HG02884 (cell line): ENCODE data around the gene OSBPL8.

Source experiments
- ATAC-seq: cut with Tn5 transposase; IDR thresholded peaks from one replicate; pipeline ENCODE4 v1.9.1; 2021; ENCODE audit warnings: mild to moderate bottlenecking, moderate library complexity; ENCODE audit not compliant: unreplicated experiment

Gene OSBPL8, protein sequence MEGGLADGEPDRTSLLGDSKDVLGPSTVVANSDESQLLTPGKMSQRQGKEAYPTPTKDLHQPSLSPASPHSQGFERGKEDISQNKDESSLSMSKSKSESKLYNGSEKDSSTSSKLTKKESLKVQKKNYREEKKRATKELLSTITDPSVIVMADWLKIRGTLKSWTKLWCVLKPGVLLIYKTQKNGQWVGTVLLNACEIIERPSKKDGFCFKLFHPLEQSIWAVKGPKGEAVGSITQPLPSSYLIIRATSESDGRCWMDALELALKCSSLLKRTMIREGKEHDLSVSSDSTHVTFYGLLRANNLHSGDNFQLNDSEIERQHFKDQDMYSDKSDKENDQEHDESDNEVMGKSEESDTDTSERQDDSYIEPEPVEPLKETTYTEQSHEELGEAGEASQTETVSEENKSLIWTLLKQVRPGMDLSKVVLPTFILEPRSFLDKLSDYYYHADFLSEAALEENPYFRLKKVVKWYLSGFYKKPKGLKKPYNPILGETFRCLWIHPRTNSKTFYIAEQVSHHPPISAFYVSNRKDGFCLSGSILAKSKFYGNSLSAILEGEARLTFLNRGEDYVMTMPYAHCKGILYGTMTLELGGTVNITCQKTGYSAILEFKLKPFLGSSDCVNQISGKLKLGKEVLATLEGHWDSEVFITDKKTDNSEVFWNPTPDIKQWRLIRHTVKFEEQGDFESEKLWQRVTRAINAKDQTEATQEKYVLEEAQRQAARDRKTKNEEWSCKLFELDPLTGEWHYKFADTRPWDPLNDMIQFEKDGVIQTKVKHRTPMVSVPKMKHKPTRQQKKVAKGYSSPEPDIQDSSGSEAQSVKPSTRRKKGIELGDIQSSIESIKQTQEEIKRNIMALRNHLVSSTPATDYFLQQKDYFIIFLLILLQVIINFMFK

DNA sequence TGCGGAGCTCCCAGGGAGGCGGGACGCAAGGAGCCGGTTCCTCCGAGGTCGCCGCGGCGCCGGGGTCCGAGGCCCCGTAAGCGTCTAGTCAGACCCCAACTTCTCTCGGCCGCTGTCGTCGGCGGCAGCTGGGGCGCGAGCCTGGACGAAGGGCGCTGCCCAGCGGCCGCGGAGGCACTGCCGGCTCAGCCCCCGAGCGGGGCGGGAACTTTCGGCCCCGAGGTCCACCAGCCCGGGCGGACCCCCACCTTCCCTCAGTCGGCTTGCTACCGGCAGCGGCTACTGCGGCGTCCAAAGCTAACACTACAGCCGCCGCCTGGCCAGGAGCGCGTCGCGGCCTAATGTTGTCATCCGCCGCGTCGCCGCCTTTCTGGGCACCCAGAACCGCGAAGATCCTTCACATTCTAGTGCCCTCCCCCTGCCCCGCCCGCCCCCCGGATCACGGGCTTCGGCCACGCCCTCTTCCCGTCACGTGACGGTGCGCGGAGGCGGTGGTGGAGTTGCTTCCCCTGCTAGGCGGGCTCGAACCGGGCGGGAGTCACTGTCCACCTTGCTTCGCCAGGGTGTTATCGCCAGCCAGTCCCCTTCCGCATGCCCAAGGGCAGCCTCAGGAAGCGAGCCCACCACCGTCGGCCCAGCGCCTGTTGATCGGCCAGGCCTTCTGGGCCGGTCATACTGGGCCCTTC is at the start of gene OSBPL8:
TSS of gene OSBPL8 (minus strand) at position 372 of the 686 bp plus-strand sequence. CDS start 72,220 bp downstream, outside the sequence.
- ATAC-seq: peak; percentile 65

DNA sequence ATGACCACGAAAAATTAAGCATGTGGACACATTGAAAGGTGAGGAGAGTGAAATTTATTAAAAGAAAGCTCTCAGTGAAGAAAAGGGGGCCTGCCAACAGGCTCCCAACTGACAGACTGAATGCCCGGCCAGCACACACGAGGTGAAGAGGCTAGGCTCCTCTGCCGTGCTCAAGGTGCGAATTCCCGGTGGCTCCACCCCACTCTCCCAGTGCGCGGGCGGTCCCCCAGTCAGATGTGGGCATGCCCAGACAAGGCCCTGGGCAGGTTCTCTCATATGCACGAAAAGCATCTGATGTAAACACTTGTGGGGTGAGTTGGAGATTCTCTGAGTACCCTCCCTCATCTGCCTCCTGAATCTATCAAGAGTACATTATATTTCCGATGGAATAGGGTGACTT is 48.5 kb upstream of the OSBPL8 start:
- no peak for ATAC-seq

DNA sequence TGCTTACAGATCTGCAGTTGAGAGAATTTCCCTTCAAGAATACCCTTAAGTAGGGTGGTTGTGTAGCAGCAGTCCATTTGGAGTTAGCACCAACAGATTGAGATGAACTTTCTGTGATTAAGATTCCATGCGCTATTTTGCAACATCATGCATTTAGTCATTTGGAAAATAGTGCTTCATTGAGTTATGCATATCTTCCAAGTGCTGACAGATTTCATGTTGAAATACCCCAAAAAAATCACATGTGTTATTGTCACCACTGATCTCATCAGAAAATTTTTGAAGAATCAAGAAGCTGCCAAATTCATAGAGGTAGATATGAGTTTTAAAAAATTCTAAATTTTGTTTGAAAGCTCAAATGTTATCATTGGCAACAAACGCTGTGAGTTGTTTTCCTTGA is 35.5 kb upstream of the OSBPL8 start:
- ATAC-seq: no peak

DNA sequence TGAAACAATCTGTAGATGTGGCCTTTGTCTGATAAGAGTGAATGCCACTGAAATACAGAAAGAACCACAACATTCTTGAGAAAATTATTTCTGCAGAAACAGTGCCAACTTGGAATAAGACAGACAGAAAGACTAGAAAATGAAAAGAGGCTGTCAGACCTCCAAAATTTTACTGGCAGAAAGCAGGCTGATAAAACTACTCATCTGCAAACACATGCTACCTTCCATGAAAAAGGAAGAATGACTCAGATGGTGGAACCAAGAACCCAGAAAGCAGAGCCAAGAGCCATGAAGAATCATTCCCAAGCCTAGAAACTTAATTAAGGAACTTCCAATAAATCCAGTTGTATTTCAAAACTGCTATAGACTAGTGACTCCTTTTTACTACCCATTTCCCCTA is 31.9 kb upstream of the OSBPL8 start:
- ATAC-seq: no peak

DNA sequence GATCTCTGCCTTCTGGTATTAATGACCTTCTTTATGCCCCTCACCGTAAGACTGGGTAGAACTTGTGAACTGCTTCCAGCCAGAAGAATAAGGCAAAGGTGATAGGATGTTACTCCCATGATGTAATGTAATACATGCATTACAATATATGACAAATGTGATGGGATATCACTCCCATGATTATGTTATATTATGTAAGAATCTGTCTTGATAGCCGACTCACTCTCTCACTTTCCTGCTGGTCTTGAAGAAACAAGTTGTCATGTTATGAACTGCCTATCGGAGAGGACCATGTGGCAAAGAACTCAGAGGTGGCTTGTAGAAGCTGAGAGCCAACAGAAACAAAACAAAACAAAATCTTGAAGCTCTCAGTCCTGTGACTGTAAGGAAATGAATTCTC is 30.6 kb upstream of the OSBPL8 start:
- ATAC-seq: no peak

DNA sequence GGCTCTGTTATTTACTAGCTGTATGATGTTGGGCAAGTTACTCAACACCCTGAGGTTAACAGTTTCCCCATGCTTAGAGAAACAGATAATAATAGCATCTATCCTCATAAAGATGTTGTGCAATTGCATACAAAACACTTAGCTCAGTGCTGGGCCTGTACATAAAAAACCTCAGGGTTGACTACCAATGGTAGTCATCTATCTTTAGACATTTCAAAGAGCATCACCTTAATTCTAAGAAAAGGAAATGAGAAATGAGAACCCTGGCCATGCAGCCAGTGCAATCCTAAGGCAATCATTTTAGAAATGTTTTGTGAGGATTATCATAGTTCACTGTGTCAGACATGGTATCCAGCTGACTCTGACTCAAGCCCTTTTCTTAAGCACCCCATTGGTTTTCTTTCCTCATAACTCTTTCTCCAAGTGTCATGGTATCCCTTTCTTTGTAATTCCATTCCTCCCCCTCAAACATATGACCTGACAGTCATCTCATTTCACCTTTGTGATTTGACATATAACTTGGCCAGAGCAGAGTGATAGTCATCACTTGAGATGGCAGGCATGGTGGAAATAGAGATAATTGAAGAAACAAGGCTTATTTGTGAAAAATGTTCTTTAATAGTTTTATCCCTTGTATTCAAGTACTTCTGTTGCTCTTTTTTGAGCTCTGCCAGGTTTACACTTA is 29.5 kb upstream of the OSBPL8 start:
- ATAC-seq: no peak

DNA sequence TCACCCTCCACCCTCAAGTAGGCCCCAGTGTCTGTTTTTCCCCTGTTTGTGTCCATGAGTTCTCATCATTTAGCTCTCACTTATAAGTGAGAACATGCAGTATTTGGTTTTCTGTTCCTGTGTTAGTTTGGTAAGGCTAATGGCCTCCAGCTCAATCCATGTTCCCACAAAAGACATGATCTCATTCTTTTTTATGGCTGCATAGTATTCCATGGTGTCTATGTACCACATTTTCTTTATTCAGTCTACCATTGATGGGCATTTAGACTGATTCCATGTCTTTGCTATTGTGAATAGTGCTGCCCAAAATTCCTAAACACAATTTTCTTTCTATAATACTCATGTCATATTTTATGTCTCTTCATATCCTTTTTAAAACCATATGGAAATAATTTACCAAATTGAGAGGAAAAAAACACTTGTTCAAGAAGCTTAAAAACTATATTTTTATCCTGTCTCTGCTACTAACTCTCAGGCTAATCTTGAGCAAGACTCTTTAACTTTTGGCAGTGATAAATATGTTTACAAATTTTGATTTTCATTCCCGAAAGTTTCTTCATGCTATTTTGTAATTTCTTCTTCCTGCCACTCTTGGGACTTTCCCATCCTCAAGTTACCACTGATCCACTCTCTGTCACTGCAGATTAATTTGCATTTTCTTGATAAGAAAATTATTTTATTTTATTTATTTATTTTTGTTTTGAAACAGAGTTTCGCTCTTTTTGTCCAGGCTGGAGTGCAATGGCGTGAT is 28.0 kb upstream of the OSBPL8 start:
- ATAC-seq: no peak

DNA sequence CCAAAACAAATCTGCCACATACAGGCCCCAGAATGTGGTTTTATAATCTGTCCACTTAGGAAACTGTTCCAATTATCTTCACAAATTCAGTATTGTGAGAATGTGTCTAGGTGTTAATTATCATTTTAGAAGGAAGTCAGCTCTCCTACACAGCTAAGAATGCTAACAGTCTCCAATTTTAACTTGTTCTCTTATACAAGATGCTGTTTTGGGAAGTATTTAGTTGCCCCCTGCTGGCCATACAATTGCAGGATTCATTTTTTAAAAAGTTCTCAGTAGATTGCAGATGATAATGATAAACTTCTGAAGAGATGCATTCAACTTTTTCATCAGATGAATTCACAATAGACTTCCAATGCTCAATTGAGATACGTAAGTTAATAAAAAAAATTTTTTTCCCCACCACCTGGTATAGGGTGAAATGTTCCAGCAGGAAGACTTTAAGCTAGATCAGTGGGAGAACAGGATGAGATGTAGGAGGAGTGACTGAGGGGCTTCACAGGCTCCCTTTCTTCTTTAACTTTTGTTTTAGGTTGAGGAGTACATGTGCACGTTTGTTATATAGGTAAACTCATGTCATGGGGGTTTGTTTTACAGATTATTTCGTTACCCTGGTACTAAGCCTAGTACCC is 27.3 kb upstream of the OSBPL8 start:
- ATAC-seq: no peak

DNA sequence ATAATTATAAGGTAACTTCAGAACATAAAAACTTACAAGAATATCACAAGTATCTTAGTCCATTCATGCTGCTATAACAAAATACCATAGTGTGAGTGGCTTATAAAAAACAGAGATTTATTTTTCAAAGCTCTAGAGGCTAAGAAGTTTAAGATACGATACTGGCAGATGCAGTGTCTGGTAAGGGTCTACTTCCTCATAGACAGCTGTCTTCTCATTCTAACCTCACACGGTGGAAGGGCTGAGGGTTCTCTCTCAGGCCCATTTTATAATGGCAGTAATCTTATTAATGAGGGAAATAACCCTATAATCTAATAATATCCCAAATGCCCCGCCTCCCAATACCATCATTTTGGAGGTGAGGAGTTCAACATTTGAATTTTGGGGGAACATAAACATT is 23.7 kb upstream of the OSBPL8 start:
- peak; percentile 56 for ATAC-seq

DNA sequence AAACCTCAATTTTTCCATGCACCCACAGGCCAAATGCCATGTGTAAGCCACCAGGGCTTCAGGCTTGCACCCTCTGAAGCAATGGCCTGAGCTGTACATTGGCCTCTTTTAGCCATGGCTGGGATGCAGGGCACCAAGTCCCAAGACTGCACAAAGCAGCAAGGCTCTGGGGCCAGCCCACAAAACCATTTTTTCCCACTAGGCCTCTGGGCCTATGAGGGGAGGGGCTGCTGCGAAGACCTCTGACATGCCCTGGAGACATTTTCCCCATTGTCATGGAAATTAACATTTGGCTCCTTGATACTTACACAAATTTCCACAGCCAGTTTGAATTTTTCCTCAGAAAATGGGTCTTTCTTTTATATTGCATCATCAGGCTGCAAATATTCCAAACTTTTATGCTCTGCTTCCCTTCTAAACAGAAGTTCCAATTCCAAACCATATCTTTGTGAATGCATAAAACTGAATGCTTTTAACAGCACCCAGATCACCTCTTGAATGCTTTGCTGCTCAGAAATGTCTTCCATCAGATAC is 14.3 kb upstream of the OSBPL8 start:
- ATAC-seq: no peak

DNA sequence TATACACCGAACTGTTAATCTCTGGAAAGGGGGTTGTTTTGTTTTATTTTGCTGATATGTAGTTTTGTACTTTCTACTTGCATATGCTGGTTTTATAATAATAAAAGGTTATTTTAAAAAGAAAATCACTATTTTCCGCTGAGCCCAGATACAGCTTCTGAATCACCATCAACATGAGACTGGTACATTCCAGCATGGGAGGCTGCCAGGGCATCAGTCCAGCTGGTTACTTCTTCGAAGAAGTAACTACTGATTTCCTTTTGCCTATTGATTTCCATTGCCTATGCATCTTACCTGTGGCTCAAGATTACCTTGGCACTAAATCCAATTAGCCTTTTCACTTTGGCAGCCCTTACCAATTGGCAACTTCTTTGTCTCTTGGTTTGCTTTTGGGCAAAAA is 11.7 kb upstream of the OSBPL8 start:
- no peak for ATAC-seq

DNA sequence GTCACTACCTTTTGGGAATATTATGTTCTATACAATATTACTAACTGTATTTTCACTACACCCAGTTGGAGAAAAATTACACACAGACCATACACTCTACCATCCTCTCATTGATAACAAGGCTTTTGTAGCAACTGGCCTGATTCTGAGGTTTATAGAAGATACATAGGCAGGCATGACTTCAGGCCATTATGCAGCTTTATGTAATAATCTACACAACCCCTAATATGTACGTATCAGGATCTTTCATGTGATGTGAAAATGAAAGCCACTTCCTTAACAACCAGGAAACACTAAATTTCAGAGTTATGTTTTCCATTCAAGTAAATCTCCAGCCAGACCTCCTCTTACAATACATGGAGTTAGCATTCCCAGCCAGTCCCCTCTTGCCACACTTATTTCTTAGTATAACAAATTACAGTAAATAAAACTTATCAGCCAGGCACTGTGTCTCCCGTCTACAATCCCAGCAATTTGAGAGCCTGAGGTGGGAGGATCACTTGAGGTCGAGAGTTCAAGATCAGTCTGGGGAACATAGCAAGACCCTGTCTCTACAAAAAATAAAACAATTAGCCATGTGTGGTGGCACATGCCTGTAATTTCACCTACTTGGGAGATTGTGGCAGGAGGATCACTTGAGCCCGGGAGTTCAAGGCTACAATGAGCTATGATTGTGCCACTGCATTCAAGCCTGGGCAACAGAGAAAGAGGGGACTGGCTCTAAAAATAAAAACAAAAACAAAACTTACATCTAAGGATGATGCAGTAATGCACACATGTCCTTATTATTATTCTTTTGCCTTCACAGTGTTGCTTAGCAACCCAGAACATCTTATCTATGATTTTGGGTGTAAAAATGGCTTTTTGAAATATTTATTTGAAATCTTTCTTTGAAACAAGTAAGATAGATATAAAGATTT is 10.4 kb upstream of the OSBPL8 start:
- no peak for ATAC-seq

DNA sequence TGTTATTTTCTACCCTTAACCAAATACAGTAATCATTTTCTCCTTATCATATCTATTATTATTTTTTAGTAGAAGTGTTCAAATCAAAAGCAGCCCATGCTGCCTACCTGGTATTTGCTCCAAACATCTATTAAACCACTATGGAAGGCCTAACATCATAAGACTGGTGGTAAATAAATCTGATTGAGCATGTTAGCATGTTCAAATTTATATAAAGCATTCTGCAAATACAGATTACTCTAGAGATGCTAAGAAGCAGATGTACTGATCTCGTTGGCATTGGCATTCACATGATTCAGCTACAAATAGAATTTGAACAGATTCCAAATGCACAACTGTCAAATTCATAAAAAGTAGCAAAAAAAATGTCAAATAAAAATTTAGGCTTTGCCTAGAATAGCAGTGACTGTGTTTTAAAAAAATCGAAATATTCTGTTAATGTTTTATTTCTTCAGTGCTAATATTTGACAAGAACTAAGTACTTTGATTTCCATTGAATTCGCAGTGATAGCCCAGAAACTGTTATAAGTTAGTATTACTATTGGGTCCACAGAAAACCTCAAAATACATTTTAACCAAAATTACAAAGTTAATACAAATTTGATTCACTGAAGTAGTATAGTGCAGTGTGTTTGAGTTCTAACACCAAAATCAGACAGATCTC is 9.4 kb upstream of the OSBPL8 start:
- ATAC-seq: no peak

DNA sequence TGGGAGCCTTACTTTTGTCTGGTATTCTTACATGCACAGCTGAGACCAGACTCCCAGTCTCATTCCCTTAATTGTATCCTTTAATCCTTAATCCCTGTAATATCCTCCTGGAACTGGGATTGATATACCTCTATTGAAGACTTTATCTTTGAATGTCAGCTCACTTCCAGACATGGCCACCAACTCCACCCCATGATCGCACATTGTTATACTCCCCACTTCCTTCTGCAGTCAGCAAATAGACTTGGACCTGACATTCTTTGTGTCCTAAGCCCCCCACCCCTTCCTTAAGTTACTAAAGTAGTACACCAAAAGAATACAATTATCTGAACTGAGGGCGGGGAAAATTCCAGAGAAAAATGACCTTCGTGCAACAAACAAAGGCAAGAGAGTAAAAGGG is 8.6 kb upstream of the OSBPL8 start:
- ATAC-seq: no peak

DNA sequence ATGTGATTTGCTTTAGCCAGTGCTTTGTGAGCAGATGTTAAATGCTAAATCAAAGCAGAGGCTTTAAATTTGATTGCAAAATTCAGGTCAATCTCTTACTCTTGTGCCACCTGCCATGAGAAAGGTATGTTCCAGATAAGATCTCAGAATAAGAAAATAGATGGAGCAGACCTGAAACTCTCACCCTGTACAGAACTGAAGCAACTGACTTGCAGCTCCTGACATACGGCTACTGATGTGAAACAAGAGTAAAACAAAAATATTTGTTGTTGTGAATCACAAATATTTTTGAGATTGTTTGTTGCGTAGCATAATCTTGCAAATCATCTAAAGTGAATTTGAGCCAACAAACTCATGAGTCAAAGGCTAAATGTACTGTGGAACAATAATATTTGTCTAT is 3.5 kb upstream of the OSBPL8 start:
- no peak for ATAC-seq

DNA sequence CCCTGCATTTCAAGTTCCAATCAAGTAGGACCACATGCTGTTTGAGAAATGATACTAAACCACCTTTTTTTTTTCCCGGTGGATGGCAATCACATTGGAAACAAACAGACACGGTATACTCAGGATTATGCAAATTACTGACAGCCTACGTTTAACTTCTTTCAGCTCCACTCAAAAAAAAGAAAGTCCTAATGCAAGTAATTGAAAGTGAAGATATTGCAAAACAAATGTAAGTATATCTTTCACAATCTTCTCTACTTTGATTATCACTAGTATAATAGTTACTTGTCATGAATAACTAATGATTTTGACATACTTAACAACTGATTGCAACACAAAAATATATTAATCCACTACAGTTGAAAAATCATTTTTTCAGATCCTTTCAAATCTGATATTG is 2.6 kb upstream of the OSBPL8 start:
- no peak for ATAC-seq

DNA sequence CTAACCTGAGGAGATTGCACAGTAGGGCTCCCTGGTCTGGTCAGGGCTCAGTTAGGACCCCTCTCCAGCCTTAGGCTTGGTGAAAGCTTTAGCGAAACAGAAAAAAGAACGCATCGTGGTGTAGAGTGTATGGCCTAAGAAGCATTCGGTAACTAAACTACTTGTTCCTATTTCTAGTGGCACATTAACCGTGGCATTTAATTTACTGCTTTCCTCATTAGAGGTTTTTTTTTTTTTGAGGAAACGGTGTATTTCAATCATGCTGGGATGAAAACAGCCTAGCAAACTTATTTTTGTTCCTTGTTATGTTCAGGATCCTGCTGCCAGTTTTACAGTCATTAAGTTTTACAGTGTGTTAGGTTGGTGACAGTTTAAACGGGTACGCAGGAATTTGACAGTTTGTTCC is 518 bp upstream of the OSBPL8 start:
- ATAC-seq: peak; percentile 32
